Parathyroid adenoma (tissue), 2 donors: ENCODE measurements around the gene IL17RE.

Source experiments
- H2AFZ ChIP-seq: fragments of 300-600 bp; sonication (generic); one replicate; pipeline ENCODE4 v1.7.0; 2017; ENCODE audit warnings: antibody characterized with exemption, mild to moderate bottlenecking
- H3K27ac ChIP-seq: fragments of 300-600 bp; sonication (generic); one replicate; pipeline ENCODE4 v1.7.0; 2017
- H3K27me3 ChIP-seq: fragments of 300-600 bp; sonication (generic); one replicate; pipeline ENCODE4 v1.7.0; 2017; ENCODE audit warnings: low read length; ENCODE audit not compliant: control insufficient read depth, insufficient read depth
- H3K36me3 ChIP-seq: fragments of 300-600 bp; sonication (generic); one replicate; pipeline ENCODE4 v1.7.0; 2017; ENCODE audit warnings: low read length; ENCODE audit not compliant: control insufficient read depth, insufficient read depth
- H3K4me1 ChIP-seq: fragments of 300-600 bp; sonication (generic); one replicate; pipeline ENCODE4 v1.7.0; 2017; ENCODE audit warnings: control low read depth
- H3K4me2 ChIP-seq: fragments of 300-600 bp; sonication (generic); one replicate; pipeline ENCODE4 v1.7.0; 2017; ENCODE audit warnings: low read length
- H3K4me3 ChIP-seq: fragments of 300-600 bp; sonication (generic); one replicate; pipeline ENCODE4 v1.7.0; 2017; ENCODE audit warnings: low read depth, low read length
- H3K79me2 ChIP-seq: fragments of 300-600 bp; sonication (generic); one replicate; pipeline ENCODE4 v1.7.0; 2017; ENCODE audit warnings: control low read depth
- H3K9ac ChIP-seq: fragments of 300-600 bp; sonication (generic); one replicate; pipeline ENCODE4 v1.7.0; 2017; ENCODE audit warnings: mild to moderate bottlenecking
- H3K9me3 ChIP-seq: fragments of 300-600 bp; sonication (generic); one replicate; pipeline ENCODE4 v1.7.0; 2017; ENCODE audit warnings: low read length; ENCODE audit not compliant: control insufficient read depth
- TF ChIP-seq, protein P1 (sequence below): fragments of 300-600 bp; sonication (generic); IDR thresholded peaks from one replicate; pipeline ENCODE4 v1.7.0; 2017; ENCODE audit warnings: antibody characterized with exemption, mild to moderate bottlenecking
- donor health status: primary hyperparathyroidism.

The IL17RE gene

DNA sequence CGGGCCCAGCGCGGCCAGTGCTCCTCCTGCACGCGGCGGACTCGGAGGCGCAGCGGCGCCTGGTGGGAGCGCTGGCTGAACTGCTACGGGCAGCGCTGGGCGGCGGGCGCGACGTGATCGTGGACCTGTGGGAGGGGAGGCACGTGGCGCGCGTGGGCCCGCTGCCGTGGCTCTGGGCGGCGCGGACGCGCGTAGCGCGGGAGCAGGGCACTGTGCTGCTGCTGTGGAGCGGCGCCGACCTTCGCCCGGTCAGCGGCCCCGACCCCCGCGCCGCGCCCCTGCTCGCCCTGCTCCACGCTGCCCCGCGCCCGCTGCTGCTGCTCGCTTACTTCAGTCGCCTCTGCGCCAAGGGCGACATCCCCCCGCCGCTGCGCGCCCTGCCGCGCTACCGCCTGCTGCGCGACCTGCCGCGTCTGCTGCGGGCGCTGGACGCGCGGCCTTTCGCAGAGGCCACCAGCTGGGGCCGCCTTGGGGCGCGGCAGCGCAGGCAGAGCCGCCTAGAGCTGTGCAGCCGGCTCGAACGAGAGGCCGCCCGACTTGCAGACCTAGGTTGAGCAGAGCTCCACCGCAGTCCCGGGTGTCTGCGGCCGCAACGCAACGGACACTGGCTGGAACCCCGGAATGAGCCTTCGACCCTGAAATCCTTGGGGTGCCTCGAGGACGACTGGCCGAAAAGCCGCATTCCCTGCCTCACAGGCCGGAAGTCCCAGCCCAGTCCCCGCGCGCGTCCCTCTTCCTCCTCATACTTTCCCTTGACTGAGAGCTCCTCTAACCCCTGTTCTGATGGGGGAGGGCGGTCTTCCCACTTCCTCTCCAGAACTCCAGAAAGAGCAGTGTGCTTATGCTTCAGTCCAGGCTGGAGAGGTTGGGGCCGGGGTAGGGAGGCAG, 12.8 kb downstream of the IL17RE start:
- Histone ChIP-seq H3K4me1 (peaks cover 15% of the 10 kb centered on the region), H3K27me3 (no peaks in the 10 kb centered on the region), H3K79me2 (peaks cover 2% of the 10 kb centered on the region), H3K4me3 (peak overlapping the region; percentile 60), H3K36me3 (no peaks in the 10 kb centered on the region), H3K27ac (peak overlapping the region; percentile 63), H2AFZ (peak overlapping the region; percentile 78), H3K9me3 (no peaks in the 10 kb centered on the region), H3K4me2 (peak overlapping the region; percentile 83), H3K9ac (no peak overlapping the region)
- TF ChIP-seq, protein P1, sequence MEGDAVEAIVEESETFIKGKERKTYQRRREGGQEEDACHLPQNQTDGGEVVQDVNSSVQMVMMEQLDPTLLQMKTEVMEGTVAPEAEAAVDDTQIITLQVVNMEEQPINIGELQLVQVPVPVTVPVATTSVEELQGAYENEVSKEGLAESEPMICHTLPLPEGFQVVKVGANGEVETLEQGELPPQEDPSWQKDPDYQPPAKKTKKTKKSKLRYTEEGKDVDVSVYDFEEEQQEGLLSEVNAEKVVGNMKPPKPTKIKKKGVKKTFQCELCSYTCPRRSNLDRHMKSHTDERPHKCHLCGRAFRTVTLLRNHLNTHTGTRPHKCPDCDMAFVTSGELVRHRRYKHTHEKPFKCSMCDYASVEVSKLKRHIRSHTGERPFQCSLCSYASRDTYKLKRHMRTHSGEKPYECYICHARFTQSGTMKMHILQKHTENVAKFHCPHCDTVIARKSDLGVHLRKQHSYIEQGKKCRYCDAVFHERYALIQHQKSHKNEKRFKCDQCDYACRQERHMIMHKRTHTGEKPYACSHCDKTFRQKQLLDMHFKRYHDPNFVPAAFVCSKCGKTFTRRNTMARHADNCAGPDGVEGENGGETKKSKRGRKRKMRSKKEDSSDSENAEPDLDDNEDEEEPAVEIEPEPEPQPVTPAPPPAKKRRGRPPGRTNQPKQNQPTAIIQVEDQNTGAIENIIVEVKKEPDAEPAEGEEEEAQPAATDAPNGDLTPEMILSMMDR = peak; percentile 24

- Histone ChIP-seq H3K4me1 (peaks cover 15% of the 10 kb centered on the region), H2AFZ (peak overlapping the region; percentile 89), H3K79me2 (peaks cover 2% of the 10 kb centered on the region), H3K27me3 (no peaks in the 10 kb centered on the region), H3K36me3 (no peaks in the 10 kb centered on the region), H3K4me2 (peak overlapping the region; percentile 73), H3K4me3 (peak overlapping the region; percentile 61), H3K9ac (no peak overlapping the region), H3K27ac (peak overlapping the region; percentile 71), H3K9me3 (no peaks in the 10 kb centered on the region)
- TF ChIP-seq, protein P1 = no peak
These were observed 13.7 kb downstream of the IL17RE start for GRCh38 chr3:9916346-9916733.

DNA sequence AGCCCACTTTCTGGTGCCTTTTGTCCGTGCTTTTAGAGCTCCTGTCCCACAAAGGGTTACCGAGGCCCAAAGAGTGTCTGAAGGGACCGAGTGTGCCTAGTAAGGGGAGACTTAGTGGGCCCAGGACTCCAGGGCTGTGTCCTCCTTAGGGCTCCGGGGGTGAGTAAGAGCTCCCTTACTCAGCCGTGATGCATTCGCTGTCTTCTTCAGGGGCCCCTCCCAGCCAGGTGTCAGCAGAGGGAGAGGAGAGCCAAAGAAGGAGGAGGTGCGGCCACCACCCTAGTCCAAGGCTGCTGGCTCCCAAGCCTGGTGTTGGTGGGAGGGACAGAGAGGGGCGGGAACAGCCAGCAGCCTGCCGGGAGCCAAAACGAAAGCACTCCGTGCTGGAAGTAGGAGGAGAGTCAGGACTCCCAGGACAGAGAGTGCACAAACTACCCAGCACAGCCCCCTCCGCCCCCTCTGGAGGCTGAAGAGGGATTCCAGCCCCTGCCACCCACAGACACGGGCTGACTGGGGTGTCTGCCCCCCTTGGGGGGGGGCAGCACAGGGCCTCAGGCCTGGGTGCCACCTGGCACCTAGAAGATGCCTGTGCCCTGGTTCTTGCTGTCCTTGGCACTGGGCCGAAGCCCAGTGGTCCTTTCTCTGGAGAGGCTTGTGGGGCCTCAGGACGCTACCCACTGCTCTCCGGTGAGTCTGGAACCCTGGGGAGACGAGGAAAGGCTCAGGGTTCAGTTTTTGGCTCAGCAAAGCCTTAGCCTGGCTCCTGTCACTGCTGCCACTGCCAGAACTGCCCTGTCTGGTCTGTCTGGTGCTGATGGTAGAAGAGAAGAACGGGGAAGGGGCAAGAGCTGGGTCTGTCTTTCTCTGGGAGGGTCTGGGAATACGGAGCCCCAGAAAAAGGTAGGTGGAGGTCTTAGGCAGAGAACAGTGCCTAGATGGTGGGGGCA, 14.4 kb downstream of the IL17RE start, which contains the start of gene IL17RC:
Gene IL17RC, plus strand, starts transcription at position 365 of the 947 bp plus-strand sequence. Its CDS starts 218 bp downstream, at position 583.
- peaks cover 15% of the 10 kb centered on the region for H3K4me1 ChIP-seq
- TF ChIP-seq, protein P1 = no peak
- peak within 1 kb of the TSS; percentile 89 for H2AFZ ChIP-seq
- no peaks in the 10 kb centered on the region for H3K36me3 ChIP-seq
- peak within 1 kb of the TSS; percentile 83 for H3K4me2 ChIP-seq
- peaks cover 2% of the 10 kb centered on the region for H3K79me2 ChIP-seq
- H3K9ac ChIP-seq = peak within 1 kb of the TSS; percentile 5
- no peaks in the 10 kb centered on the region for H3K9me3 ChIP-seq
- peak within 1 kb of the TSS; percentile 71 for H3K27ac ChIP-seq
- no peaks in the 10 kb centered on the region for H3K27me3 ChIP-seq
- peak within 1 kb of the TSS; percentile 61 for H3K4me3 ChIP-seq

- TF ChIP-seq, protein P1 = no peak
- Histone ChIP-seq H3K79me2 (peaks cover 2% of the 10 kb centered on the region), H2AFZ (peak overlapping the region; percentile 89), H3K9me3 (no peaks in the 10 kb centered on the region), H3K36me3 (no peaks in the 10 kb centered on the region), H3K4me2 (peak overlapping the region; percentile 73), H3K27ac (peak overlapping the region; percentile 71), H3K9ac (no peak overlapping the region), H3K4me1 (peaks cover 11% of the 10 kb centered on the region), H3K27me3 (no peaks in the 10 kb centered on the region), H3K4me3 (no peak overlapping the region)
These were observed 15.2 kb downstream of the IL17RE start for GRCh38 chr3:9917820-9918219.
